ENCODE results near the gene PPIF.
A peak's percentile ranks its signal among the peaks of the same experiment; 100 is the strongest.

The PPIF gene

DNA sequence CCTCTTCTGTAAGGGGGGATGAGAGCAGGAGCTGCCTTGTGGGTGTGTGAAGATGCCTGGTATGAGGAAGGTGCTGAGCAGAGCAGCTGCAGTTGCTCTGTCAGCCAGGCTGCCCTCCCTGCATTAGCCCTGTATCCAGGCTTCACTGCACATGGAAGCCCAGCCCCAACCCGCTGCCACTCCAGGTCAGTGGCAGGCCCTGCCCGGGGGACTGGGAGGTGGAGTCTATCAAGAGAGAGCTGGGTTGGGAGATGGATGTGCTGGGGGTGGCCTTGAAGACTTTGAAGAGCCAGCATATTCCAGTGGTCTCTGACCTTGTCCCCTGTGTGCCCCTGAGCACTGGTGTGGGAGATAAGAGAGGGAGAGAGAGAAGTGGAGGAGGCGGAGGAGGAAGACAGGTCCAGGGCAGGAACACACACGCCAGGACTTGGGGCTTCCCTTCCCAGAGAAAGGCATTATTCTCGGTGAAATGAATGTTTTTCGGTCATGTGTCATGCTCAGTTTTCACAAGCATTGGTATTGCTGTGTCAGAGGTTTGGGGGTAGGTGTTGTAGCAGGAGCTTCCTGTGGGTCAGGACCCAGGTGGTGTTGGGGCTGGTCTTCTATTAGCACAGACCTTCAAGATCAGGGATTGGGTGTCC lies 2.6 kb downstream of the PPIF start:
- DNase-seq: no peak

DNA sequence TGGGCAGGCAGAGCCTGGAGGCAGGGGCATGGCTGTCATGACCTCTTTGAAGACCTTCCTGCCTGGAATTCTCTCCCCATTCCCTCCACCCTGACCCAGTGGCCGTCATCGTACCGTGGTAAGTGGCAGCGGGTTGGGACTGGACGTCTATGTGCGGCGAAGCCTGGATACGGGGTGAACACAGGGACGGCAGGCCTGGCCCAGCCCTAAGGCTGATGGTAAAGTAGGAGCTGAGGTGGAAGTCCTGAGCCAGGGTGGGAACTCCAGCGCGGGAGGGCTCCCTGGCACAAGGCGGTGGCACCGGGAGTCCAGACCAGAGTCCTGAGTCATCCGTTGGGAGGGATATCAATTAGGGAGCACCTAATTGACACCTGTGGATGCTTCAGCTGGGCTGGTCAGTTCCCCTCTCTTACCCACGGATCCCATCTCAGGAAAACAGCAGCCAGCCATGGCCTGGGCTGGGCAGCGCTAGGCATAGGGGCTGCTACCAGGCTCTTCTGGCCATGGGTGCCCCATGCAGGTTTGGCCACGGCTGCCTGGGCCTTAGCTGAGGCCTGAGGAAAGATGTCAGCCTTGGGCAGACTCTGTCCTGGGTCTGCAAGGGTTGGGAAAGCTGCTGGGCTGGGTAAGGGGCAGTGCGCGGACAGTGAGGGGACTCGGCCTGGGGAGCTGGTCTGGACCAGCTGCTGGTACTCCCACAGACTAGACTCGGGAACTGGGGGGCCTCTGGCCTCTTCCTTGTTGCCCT lies 3.3 kb downstream of the PPIF start:
- no peak for DNase-seq

DNA sequence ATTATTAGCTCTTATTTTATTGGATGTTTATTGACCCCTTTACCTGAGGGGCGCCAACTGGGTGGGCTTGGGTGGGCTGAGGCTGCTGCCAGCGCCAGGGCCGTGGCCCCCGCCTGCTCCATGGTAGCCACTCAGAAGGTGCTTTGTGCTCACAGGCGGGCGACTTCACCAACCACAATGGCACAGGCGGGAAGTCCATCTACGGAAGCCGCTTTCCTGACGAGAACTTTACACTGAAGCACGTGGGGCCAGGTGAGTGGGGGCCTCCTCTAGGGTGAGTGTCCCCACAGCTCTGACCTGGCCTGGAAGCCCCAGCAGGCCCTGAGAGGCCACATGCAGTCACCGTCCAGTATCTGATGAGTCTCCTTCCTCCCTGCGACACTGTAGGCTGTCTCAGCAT lies 4.1 kb downstream of the PPIF start:
- no peak for DNase-seq

DNA sequence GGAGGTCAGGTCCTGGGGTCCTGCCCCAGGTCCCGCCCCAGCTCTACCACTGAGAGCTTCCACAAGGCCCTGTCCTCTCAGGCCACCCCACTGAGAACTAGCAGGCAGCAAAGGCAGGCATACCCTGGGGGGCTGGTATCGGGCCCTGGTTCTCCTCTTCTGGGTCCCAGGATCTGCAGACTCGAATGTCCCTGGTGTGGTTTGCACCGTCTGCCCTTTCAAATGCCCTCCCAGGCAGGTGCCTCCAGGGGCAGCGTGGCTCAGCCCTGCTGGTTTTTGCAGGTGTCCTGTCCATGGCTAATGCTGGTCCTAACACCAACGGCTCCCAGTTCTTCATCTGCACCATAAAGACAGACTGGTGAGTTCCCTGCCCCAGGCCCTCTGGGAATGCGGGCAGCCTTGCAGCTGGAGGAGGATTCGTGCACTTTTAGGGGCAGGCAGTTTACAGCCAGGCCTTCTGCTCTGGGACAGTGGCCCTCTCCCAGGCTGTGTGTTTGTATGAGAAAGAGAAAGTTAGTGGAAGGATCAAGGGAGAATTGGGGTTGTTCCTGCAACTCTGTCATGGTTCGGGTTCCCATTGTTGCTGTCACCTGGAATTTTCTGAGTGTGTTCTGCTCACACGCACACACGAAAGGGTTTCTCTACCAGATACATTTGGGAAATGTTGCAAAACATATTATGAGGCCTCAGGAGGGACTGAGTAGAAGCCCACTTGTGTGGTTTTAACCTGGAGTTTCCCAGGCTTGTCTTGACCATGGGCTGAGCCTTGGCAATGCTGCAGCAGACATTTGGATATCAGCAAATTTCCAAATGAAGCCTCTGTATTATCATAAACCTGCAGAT lies 5.0 kb downstream of the PPIF start:
- DNase-seq: no peak

DNA sequence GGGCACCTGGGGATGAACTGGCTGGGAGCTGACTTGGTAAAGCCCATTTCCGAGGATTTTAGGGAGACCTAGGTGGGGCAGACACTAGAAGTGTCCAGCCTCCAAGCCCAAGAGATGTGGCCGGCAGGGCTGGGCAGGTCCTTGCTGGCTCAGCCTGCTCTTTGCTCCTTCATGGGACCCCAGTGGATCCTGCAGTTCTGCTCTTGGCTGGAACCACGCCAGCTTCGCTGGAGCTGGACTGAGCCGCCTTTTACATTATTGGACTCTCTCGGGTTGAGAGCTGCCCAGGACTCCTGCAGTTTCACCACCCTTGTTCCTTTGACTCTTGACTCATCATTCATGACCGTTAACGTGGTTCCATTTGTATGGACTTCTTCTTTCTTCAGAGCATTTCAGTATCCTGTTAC lies 5.7 kb downstream of the PPIF start:
- no peak for DNase-seq

DNA sequence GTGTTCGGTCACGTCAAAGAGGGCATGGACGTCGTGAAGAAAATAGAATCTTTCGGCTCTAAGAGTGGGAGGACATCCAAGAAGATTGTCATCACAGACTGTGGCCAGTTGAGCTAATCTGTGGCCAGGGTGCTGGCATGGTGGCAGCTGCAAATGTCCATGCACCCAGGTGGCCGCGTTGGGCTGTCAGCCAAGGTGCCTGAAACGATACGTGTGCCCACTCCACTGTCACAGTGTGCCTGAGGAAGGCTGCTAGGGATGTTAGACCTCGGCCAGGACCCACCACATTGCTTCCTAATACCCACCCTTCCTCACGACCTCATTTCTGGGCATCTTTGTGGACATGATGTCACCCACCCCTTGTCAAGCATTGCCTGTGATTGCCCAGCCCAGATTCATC lies 6.5 kb downstream of the PPIF start:
- no peak for DNase-seq

DNA sequence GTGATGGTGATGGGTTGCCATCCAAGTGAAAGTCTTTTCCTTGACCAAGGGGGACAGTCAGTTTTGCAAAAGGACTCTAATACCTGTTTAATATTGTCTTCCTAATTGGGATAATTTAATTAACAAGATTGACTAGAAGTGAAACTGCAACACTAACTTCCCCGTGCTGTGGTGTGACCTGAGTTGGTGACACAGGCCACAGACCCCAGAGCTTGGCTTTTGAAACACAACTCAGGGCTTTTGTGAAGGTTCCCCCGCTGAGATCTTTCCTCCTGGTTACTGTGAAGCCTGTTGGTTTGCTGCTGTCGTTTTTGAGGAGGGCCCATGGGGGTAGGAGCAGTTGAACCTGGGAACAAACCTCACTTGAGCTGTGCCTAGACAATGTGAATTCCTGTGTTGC lies 6.9 kb downstream of the PPIF start:
- no peak for DNase-seq

DNA sequence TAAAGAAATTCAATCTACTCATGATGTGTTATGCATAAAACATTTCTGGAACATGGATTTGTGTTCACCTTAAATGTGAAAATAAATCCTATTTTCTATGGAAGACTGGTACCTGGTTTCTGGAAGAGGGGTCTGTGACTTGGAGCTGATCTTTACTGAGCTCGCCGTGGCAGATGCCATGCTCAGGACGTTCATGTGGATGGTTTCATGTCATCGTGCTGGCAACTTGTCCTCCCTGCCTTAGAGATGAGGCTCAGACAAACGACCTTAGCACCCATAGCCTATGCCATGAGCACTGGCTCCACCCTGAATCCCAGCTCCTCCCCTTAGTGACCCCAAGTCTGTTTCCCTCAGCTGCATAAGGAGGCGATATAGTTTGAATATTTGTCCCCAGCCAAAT lies 7.3 kb downstream of the PPIF start:
- DNase-seq: no peak

DNA sequence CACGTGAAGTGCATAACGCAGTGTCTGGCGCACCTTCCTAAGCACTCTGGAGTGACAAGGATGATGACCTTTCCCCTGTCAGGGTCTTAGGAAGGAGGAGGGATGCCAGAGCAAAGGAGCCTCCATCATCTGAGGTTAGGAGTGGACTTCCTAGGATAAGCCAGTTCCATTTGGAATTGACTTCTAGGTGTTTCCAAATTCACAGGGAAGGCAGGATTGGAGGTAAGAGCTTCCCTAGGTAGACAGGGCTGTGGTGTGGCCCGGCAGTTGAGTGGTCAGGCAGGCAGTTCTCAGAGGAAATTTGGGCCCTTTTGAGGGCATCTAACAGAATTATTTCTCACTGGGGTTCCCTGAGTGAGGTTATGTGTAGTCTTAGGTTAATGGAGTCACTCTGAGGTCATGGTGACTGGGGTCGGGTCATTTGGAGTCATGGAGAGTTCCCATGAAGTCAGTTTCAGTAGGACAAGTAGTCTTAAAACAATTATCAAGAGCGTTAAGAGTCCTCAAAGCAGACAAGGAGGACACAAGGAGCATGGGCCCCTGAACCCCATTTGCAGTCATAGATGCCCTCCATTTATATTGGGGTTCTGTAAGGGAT lies 8.2 kb downstream of the PPIF start:
- no peak for DNase-seq

DNA sequence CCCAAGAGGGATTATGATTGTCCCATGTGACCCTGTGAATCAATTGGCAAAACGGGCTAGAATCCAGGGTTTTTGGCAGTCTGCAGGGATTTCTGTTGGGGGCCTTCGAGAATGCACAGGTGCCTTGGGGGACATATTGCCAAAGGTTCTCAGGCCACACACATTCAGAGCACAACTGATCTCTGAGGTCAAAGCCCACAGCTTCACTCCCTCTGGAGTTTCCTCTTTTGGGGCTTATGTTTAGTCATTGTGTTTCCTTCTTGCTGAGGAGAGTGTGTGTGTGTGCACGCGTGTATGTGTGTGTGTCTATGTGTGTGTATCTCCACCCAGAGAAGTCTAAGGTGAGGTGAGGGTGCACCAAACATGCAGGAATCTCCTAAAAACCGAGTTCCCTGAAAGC lies 8.8 kb downstream of the PPIF start:
- peak; percentile 68 for DNase-seq

DNA sequence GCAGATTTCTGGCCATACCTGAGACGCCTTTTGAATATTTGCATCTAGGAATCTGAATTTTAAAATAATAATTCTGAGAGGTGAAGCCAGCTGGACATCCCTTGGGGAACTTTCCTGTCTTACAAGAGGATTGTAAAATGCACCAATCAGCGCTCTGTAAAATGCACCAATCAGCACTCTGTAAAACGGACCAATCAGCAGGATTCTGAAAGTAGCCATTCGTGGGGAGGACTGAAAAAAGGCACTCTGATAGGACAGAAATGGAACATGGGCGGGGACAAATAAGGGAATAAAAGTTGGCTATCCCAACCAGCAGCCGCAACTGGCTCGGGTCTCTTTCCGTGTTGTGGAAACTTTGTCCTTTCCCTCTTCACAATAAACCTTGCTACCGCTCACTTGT lies 9.9 kb downstream of the PPIF start:
- DNase-seq: no peak

DNA sequence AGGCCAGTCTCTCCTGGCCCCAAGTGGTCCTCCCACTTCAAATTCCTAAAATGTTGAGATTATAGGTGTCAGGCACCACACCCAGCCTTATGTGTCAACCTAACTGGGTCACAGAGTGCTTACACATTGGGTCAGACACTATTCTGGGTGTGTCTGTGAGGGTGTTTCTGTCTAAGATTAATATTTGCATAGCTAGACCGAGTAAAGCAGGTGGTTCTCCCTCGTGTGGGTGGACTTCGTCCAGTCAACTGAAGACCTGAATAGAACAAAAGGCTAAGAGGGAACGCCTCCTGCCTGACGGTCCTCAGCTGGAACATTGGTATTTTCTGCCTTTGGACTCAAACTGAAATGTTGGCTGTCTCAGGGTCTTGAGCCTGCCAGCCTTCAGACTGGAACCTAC lies 11.5 kb downstream of the PPIF start:
- DNase-seq: no peak

DNA sequence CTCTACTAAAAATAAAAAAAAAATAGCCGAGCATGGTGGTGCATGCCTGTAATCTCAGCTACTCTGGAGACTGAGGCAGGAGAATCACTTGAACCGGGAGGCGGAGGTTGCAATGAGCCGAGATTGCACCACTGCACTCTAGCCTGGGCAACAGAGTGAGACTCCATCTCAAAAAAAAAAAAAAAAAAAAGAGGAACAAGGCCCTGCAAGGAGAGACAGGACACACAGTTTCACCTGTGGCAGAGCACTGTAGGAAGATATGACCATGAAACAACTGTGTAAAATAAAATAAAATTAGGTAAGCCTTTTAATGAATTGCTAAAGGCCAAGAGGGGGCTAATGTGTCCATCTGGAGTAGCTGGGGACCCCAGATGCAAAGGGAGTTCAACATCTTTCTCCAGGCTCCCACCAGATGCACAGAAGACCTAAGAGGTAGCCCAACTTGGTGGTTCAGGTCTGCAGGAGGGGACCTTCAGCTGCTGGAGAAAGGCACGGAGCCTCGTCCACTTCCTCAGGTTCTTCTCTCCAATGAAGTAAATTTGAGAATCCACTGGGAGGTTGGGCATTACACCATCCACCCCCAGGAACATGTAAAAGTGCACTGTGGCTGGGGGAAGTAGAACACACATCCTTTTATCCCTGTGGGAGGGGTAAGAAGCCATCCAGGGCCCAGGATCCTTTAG lies 12.7 kb downstream of the PPIF start:
- no peak for DNase-seq

DNA sequence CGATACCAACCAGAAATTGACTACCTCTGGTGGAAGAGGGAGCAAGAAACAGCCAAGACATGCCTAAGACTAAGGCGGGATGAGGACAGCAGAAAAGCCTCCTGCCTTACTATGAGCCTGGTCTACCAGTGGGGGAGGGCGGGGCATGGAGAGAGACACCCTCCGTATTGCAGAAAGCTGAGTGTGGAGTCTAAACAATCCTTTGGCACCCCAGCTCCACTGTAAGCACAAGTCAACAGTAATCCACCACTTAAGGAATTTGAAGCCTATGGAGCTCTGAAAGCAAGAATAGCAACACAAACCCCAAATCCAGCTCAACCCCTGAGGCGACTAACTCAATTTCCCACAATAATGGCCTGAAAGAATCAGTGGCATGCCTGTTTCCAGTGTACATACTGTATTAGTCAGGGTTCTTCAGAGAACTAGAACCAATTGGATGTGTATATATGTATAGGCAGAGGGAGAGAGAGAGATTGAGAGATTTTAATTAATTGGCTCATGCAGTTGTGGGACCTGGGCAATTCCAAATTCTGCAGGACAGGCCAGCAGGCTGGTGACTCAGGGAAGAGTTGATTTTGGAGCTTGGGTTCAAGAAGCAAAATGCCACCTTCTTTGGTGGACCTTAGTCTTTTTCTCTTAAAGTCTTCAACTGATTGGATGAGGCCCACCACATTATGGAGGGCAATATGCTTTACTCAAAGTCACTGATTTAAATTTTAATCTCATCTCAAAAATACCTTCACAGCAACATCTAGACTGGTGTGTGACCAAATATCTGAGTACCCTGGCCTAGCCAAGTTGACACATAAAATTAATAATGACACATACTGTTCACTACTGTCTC lies 13.5 kb downstream of the PPIF start:
- no peak for DNase-seq

DNA sequence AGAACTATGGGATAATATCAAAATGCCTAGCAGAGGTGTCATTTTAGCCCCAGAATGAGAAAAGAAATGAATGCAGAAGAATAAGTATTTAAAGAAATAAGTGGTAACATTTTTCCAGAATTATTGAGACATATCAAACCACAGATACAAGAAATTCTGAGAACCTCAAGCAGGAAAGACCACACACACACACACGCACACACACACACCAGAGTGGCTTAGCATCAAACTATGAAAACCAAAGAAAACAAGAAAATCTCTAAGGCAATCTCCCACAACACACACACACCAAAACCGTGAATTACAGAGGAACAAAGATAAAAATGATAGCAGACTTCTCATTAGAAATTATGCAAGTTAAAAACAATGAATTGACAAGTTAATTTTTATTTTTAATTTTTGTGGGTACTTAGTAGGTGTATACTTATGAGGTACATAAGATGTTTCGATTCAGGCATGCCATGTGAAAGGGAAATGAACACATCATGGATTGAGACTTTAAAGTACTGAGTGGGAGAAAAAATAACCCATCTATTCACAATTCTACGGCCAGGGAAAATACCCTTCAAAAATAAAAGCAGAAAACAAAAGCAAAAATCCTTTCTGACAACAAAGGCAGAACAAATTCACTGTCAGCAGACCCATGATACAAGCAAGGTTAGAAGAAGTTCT lies 14.6 kb downstream of the PPIF start:
- DNase-seq: peak; percentile 7

DNA sequence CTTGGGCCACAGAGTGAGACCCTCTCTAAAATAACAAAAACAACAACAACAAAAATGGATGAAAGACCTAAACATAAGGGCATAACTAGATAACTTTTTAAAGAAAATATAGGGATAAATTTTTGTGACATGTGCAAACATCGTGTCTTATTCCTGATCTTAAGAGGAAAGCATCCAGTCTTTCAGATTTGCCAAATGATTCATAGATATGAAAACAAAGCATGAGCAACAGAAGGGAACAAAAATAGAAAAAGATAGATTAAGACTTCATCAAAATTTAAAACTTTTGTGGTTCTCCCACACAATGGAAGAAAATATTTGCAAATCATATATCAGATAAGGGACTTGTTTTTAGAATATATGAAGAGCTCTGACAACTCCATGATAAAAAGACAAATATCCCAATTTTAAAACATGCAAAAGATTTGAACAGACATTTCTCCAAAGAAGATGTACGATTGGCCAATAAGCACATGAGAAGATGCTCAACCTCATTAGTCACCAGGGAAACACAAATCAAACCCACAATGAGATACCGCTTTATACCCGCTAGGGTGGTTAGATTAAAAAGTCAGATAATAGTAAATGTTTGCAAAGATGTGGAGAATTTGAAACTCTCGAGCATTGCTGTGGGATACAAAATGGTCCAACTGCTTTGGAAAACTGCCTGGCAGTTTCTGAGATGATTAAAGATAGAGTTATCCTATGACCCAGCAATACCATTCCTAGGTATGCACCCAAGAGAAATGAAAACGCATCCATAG lies 20.3 kb downstream of the PPIF start:
- no peak for DNase-seq

DNA sequence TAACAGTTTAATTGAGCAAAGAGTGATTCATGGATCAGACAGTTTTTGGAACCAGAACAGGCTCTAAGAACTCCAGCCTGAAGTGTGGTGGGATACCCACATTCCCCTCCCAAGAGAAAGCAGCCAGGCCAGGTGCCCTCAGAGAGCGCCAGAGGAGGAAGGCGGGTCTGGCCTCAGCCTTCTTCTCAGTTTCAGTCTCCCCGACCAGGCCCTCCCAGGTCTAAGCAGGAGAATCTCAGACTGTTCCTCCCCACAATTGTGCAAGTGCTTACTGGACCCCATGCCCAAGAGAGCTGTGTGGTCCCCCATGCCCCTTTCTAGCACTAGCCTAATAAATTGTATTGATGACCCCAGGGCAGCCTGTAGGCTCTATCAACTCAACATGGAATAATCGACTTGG lies 25.6 kb downstream of the PPIF start:
- DNase-seq: no peak

DNA sequence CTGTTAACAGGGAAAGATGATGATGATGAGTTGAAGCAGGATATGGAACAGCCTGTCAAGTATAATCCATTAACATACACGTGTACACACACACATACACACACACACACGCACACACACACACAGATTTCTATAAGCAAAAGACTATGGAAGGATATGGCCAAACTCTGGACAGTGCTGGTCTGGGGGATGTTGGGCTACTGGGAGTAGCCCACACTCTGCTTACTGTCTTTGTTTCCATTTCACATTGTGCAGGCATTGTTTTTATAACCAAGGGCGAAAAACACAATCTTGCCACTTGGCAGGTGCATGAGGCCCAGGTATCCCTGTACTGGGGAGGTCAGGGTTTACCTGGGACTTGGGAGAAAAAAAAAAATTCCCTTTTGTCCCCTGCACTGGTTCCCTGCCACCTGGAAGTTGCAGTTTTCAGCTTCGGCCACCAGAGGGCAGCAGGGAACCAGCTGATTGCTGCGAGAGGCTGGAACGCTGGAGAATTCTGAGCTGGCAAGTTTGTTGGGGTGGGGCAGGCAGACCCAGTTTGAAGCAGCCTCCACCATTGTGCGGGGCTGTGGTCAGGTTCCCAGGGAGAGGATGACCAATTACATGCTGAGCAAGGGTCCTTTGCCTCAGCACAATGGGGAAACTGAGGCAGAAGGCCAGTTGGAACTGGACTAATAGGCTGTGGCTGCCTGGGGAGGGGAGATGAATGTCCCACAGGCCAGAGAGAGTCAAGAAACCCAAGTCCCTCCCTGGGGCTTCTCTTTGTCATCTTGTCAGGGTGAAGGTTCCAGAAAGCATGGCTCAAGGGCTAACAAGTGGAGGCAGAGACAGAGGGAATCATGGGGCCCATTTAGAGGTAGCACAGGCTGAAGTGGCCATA lies 27.3 kb downstream of the PPIF start:
- DNase-seq: no peak

DNA sequence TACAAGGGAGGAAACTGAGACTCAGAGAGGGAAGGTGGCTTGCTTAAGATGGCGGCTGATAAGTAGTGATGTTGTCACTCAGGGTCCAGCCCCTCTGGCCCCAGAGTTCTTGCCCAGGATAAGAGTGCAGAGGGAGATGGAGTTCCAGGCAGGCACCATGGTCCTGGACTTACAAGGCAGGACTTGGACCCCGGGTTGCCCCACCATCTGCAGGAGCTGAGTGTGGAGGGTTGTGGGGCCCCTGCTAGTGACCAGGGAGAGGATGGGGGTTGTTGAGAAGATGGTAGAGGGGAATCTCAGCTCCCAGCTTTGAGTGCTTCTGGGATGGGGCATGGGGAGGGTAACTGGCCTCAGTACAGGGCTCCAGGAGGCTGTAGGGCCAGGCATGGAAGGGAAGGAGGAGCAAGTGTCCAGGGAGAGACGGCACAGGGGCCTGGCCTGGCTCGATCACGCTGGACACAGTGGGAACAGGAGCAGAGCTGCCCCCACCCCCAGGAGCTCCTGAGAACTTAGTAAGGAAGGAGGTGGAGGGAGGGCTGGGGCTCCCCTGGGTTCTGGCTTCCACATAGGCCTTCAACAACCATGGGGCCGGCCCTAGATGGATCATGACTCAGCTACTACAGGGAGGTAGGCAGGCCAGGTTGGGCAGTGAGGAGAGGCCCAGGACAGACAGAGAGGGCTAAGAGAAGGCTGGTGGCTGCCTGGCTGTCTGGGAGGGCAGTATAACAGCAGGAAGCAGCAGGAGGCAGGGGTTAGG lies 28.2 kb downstream of the PPIF start:
- no peak for DNase-seq
